ENCODE data around the gene HPS6.
"Not testable (repeated sequence)": the region's sequence is repeated elsewhere in the genome, so short reads cannot be mapped to it uniquely, and the experiment has no call there.

HPS6 gene

DNA sequence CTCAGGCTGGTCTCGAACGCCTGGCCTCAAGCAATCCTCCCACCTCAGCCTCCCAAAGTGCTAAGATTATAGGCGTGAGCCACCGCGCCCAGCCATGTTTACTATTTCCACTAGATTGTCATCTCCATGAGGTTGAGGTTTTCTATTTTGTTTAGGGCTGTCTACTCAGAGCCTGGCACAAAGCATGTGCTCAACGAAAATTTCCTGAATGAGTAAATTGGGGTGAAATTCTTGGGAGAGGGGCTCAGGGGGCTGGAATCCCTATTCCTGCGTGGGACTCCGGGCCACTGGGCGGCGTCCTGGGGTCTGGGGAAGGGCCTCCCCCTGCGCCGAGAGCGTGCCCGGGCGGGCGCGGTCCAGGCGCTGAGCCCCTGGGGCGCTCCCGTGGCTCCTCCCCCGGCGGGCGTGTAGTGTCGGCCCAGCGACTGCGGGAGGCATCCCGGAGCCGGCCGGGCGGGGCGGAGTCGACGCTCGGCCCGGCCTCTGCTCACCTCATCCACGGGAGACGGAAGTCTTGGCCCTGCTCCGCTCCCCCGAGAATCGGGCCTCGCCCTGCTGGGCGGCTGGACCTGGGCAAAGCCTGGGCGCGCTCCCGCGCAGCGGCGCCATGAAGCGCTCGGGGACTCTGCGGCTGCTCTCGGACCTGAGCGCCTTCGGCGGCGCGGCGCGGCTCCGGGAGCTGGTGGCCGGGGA is at the start of gene HPS6:
Gene HPS6, plus strand, starts transcription at position 482 of the 693 bp plus-strand sequence. Its CDS starts 126 bp downstream, at position 608.
- ATAC-seq (peak; percentile 99), DNase-seq (peak; percentile 94)

DNA sequence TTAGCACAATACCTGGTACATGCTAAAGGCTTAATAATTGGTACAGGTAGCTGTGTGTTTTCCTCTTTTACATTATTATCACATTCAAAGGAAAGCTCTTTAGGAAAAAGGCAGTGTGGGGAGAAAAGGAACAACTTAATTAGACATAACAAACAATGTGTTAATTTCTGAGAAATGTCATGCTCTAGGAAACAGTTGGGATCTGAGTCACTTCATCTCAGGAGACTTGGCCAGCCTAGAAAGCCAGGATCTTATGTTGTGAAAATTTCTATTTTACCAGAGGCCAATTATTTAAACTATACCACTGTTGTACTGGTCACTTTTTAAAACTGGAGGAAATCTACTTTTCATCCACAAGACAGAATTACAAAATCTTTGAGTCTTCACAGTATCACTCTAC is 48.7 kb upstream of the HPS6 start:
- ATAC-seq (no peak), DNase-seq (no peak)

- ATAC-seq (no peak), DNase-seq (no peak)
These were observed 47.9 kb upstream of the HPS6 start for GRCh38 chr10:102017295-102017694.

DNA sequence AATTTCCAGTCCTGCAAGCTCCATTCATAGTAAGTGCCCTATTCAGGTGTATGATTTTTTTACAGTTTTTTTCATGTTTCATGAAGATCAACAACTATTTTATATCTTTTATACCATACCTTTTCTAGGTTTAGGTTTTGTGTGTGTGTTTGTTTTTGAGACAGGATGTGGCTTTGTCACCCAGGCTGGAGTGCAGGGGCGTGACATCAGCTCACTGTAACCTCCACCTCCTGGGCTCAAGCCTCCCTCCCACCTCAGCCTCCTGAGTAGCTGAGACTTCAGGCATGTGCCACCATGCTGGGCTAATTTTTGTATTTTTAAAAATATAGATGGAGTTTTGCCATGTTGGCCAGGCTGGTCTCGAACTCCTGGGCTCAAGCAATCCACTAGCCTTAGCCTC is 44.2 kb upstream of the HPS6 start:
- DNase-seq = no peak
- no peak for ATAC-seq

- ATAC-seq (no peak), DNase-seq (no peak)
These were observed 40.4 kb upstream of the HPS6 start for GRCh38 chr10:102024799-102025198.

DNA sequence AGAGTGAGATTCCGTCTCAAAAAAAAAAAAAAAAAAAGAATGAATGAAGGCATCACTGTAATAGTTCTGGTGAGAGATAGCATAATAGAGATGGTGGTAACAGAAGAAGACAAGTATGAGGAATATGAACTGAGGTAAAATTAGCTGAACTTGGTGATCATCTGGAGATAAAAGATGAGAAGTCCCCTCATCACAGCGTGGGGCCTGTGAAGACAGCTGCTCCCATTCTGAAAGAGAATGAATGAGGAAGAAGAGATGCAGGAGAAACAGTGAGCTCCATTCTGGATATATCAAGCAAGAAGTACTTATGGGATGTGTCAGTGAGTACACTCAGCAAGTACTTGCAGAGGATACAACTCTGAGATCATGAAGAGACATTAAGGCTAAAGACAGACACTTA is 37.9 kb upstream of the HPS6 start:
- DNase-seq = no peak
- no peak for ATAC-seq

- ATAC-seq (no peak), DNase-seq (no peak)
These were observed 31.4 kb upstream of the HPS6 start for GRCh38 chr10:102033787-102034186.

DNA sequence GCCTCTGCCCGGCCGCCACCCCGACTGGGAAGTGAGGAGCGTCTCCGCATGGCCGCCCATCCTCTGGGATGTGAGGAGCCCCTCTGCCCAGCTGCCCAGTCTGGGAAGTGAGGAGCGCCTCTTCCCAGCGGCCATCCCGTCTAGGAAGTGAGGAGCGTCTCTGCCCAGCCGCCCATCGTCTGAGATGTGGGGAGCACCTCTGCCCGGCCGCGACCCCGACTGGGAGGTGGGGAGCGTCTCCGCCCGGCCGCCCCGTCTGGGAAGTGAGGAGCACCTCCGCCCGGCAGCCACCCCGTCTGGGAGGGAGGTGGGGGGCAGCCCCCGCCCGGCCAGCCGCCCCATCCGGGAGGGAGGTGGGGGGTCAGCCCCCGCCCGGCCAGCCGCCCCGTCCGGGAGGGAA is 29.3 kb upstream of the HPS6 start:
- DNase-seq, ATAC-seq: not testable (repeated sequence)

DNA sequence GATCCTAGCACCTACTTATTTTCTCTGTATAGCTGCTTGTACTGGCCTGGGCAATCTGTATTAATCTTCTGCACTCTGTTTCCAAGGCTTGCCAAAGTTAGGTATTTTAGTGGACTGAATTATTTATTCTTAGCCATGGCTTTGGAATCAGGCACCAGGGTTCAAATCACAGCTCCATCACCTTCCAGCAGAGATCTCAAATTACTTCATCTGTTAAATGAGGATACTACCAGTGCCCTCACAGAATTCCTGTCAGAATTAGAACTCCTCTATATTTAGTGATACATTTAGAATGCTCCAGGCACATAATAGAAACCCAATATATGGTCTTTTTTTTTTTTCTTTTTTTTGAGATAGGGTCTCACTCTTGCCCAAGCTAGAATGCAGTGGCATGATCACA is 26.7 kb upstream of the HPS6 start:
- DNase-seq = no peak
- ATAC-seq = no peak

DNA sequence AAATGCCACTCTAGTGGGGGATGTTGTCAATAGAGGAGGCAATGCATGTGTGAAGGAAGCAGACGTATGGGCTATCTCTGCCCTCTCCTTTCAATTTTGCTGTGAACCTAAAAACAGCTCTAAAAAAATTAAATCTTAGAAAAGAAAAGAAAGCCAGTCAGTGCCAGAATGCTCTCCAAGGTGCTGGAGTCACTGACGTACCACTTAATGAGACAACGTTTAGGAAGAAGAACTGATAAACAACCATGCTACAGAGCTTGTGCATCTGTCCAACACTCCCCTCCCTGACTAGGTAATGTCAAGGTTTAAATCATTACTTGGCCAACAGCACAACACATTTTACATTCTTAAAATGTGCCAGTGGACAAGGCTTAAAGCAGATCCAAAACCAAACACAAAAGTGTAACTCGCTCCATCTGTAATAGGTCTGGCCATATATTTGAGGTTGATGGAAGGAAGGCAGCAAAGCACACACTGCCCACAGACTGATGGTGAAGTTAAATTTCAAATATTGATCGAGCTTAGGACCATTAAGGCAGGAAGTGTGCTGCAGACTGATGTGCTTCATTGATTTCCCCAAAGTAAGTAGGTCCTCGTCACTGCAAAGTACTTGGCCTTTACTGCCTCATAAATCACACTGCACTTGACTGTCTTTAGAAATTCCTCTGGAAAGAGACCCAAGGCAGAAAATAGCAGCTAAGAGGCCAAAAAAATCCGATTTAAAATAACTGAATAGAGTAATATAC is 24.7 kb upstream of the HPS6 start:
- DNase-seq (no peak), ATAC-seq (no peak)

DNA sequence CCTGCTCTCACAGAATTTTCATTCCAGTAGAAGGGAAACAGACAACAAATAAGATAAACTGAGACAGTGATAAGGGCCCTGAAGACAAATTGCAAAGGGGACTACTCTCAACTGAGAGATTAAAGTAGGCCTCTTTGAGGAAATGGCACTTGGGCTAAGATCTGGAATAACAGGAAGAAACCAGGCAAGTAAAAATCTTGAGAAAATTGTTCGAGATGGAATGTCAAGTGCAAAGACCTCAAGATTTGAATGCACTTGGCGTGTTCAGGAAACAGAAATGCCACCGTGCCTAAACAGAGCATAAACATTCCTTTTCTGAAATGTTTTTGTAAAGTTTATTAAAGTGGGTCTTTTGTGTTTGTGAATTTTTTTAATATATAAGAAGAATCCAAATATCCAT is 19.9 kb upstream of the HPS6 start:
- ATAC-seq (no peak), DNase-seq (no peak)

GRCh38 chr10:102046095-102046494 is 19.1 kb upstream of the HPS6 start:
- ATAC-seq = no peak

DNA sequence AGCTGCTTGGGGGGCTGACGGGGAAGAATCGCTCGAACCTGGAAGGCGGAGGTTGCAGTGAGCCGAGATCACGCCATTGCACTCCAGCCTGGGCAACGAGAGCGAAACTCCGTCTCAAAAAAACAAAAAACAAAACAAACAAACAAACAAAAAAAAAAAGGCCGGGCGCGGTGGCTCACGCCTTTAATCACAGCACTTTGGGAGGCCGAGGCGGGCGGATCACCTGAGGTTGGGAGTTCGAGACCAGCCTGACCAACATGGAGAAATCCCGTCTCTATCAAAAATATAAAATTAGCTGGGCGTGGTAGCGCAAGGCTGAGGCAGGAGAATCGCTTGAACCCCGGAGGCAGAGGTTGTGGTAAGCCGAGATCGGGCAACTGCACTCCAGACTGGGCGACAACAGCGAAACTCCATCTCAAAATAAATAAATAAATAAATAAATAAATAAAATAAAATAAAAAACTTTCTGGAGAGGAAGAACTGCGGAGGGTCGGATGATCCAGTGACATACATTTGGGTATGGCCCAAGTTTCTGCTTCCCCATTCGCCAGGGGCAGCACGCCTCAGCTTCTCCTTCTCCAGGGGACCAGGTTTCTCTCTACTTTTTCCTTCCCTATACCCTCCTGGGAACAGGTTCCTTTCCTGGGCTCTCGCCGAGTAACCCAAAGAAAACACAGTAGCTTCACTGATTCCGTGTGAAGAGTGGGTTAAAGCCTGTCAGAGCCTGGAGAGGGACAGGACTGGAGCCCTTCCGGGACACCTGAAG is 10.1 kb upstream of the HPS6 start:
- not testable (repeated sequence) for ATAC-seq, DNase-seq

More at GRCh38 chr10:102046095-102046494, 19.1 kb upstream of the HPS6 start:
- DNase-seq = no peak

- ATAC-seq = peak; percentile 99
- DNase-seq = peak; percentile 91
These were observed 9.3 kb upstream of the HPS6 start, which contains the start of gene ARMH3 for GRCh38 chr10:102055647-102056419. ARMH3 (minus strand) TSS chr10:102056173; CDS start chr10:102040114, 16,059 bp downstream.

- ATAC-seq (no peak), DNase-seq (no peak)
These were observed 5.2 kb upstream of the HPS6 start for GRCh38 chr10:102059987-102060386.

DNA sequence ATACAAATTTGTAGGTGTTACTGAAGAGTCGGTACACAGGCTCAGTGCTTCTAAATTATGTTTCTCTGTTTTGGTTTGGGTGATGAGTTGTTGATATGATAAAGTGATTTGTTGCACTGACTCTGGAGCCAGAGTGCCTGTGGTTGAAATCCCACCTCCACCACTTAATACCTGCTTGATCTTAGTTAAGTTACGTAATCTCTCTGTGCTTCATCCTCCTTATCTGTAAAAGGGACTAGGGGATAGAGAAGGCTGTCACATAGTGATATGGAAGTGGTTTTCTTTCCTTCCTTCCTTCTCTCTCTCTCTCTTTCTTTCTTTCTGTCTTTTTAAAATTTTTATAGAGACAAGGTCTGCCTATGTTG is 664 bp upstream of the HPS6 start:
- DNase-seq (no peak), ATAC-seq (no peak)

GRCh38 chr10:102065561-102066398 is 631 bp downstream of the HPS6 start:
- DNase-seq = peak; percentile 28
- no peak for ATAC-seq

GRCh38 chr10:102066399-102067088 is 1.4 kb downstream of the HPS6 start:
- no peak for ATAC-seq
- no peak for DNase-seq

- DNase-seq (no peak), ATAC-seq (no peak)
These were observed 2.2 kb downstream of the HPS6 start for GRCh38 chr10:102067091-102067916.

GRCh38 chr10:102068216-102068615 is 3.1 kb downstream of the HPS6 start:
- ATAC-seq (no peak), DNase-seq (no peak)

Data from stimulated activated naive CD8-positive, alpha-beta T cell treated with anti-CD3 and anti-CD28 coated beads, Interleukin-15, Interleukin-2, amounts not matched to agents 100 U/mL and 50 U/mL, for 24 hours (primary cell).